HEK293 (cell line): Measurements from ENCODE around the gene RAD9B.

Experiments
- GFI1B ChIP-seq: fragments of 450-650 bp; formaldehyde crosslinking; IDR thresholded peaks from 2 replicates; pipeline ENCODE4 v1.5.1; 2016; ENCODE audit warnings: missing biosample characterization, missing genetic modification characterization
- PRDM2 ChIP-seq: fragments of 450-650 bp; formaldehyde crosslinking; IDR thresholded peaks from 2 replicates; pipeline ENCODE4 v1.5.1; 2016; ENCODE audit warnings: missing biosample characterization, missing genetic modification characterization, borderline replicate concordance
- PRDM6 ChIP-seq: fragments of 450-650 bp; formaldehyde crosslinking; IDR thresholded peaks from 2 replicates; pipeline ENCODE4 v1.5.1; 2017; ENCODE audit warnings: missing biosample characterization, missing genetic modification characterization
- SALL2 ChIP-seq: fragments of 450-650 bp; formaldehyde crosslinking; IDR thresholded peaks from 2 replicates; pipeline ENCODE4 v1.5.0; 2017; ENCODE audit warnings: missing biosample characterization, mild to moderate bottlenecking, missing genetic modification characterization, borderline replicate concordance
- YY2 ChIP-seq: fragments of 450-650 bp; formaldehyde crosslinking; IDR thresholded peaks from 2 replicates; pipeline ENCODE4 v1.5.1; 2016; ENCODE audit warnings: missing biosample characterization, missing genetic modification characterization
- ZNF133 ChIP-seq: fragments of 450-650 bp; formaldehyde crosslinking; IDR thresholded peaks from 2 replicates; pipeline ENCODE4 v1.5.1; 2016; ENCODE audit warnings: missing biosample characterization, missing genetic modification characterization
- ZNF138 ChIP-seq: fragments of 450-650 bp; formaldehyde crosslinking; IDR thresholded peaks from 2 replicates; pipeline ENCODE4 v1.5.1; 2016; ENCODE audit warnings: missing biosample characterization, missing genetic modification characterization, borderline replicate concordance
- ZNF23 ChIP-seq: fragments of 450-650 bp; formaldehyde crosslinking; IDR thresholded peaks from 2 replicates; pipeline ENCODE4 v1.5.1; 2016; ENCODE audit warnings: missing biosample characterization, missing genetic modification characterization, borderline replicate concordance
- ZNF350 ChIP-seq: fragments of 450-650 bp; formaldehyde crosslinking; IDR thresholded peaks from 2 replicates; pipeline ENCODE4 v1.5.0; 2017; ENCODE audit warnings: missing biosample characterization, mild to moderate bottlenecking, missing genetic modification characterization
- ZNF423 ChIP-seq: fragments of 450-650 bp; formaldehyde crosslinking; IDR thresholded peaks from 2 replicates; pipeline ENCODE4 v1.5.1; 2016; ENCODE audit warnings: missing biosample characterization, missing genetic modification characterization
- ZNF473 ChIP-seq: fragments of 450-650 bp; formaldehyde crosslinking; IDR thresholded peaks from 2 replicates; pipeline ENCODE4 v1.5.1; 2017; ENCODE audit warnings: missing biosample characterization, missing genetic modification characterization
- ZNF621 ChIP-seq: fragments of 450-650 bp; formaldehyde crosslinking; IDR thresholded peaks from 2 replicates; pipeline ENCODE4 v1.5.1; 2017; ENCODE audit warnings: missing biosample characterization, missing genetic modification characterization
- ZNF645 ChIP-seq: fragments of 450-650 bp; formaldehyde crosslinking; IDR thresholded peaks from 2 replicates; pipeline ENCODE4; 2016; ENCODE audit warnings: missing biosample characterization, missing genetic modification characterization
- ZNF658 ChIP-seq: fragments of 450-650 bp; formaldehyde crosslinking; IDR thresholded peaks from 2 replicates; pipeline ENCODE4; 2016; ENCODE audit warnings: missing biosample characterization, missing genetic modification characterization
- ZNF701 ChIP-seq: fragments of 450-650 bp; formaldehyde crosslinking; IDR thresholded peaks from 2 replicates; pipeline ENCODE4 v1.5.1; 2016; ENCODE audit warnings: missing biosample characterization, missing genetic modification characterization
- ZXDB ChIP-seq: fragments of 450-650 bp; formaldehyde crosslinking; IDR thresholded peaks from 2 replicates; pipeline ENCODE4 v1.5.1; 2016; ENCODE audit warnings: missing biosample characterization, missing genetic modification characterization
- TF ChIP-seq, protein P1 (sequence below): fragments of 450-650 bp; formaldehyde crosslinking; IDR thresholded peaks from 2 replicates; pipeline ENCODE4 v1.5.1; 2016; ENCODE audit warnings: missing biosample characterization, missing genetic modification characterization
- TF ChIP-seq, protein P2 (sequence below): fragments of 450-650 bp; formaldehyde crosslinking; IDR thresholded peaks from 2 replicates; pipeline ENCODE4 v1.5.1; 2016; ENCODE audit warnings: missing biosample characterization, missing genetic modification characterization
- TF ChIP-seq, protein P3 (sequence below): fragments of 450-650 bp; formaldehyde crosslinking; IDR thresholded peaks from 2 replicates; pipeline ENCODE4 v1.5.0; 2017; ENCODE audit warnings: missing biosample characterization, missing genetic modification characterization, borderline replicate concordance
- TF ChIP-seq, protein P4 (sequence below): fragments of 450-650 bp; formaldehyde crosslinking; IDR thresholded peaks from 2 replicates; pipeline ENCODE4 v1.5.1; 2016; ENCODE audit warnings: missing biosample characterization, missing genetic modification characterization

RAD9B gene

DNA sequence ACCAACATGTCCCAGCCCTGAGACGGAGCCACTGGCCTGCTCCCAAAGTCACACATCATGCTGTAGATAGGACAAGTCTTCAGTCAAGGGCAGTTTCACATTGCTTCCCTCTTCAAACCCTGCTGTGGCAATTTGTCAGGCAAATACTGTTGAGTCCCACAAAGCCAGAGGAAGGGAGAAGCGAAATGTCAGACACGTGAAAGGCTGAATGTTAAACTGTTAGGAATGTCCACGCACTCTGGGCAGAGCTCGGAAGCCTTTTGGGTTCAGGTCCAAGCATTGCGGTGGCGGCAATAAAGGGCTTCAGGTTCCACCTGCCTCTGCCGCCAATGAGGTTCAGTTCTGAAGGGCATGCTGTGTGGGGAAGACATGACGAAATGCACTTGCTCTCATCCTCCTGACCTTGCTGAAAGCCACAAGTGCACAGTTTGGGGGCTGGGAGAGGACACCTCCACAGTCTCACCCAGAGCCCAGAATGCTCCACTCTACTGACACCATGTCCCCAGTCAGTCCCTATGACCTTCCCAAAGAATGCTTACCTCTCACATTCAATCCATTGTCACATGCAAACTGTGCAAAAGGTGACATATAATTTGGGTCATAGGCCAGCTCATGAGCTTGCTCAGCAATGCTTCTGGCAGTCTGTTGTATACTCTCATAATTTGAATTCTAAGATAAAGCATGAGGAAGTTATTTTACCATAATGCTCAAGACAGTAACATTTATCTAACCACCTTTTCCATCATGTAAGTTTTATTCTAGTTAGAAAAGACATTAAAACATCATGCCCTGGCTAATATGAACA lies 35.7 kb downstream of the RAD9B start (continued):
- no peak for TF ChIP-seq PRDM6 (tag by site-specific recombination)
- TF ChIP-seq YY2: no peak
- TF ChIP-seq, protein P1, sequence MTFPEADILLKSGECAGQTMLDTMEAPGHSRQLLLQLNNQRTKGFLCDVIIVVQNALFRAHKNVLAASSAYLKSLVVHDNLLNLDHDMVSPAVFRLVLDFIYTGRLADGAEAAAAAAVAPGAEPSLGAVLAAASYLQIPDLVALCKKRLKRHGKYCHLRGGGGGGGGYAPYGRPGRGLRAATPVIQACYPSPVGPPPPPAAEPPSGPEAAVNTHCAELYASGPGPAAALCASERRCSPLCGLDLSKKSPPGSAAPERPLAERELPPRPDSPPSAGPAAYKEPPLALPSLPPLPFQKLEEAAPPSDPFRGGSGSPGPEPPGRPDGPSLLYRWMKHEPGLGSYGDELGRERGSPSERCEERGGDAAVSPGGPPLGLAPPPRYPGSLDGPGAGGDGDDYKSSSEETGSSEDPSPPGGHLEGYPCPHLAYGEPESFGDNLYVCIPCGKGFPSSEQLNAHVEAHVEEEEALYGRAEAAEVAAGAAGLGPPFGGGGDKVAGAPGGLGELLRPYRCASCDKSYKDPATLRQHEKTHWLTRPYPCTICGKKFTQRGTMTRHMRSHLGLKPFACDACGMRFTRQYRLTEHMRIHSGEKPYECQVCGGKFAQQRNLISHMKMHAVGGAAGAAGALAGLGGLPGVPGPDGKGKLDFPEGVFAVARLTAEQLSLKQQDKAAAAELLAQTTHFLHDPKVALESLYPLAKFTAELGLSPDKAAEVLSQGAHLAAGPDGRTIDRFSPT (tag by site-specific recombination): no peak
- no peak for TF ChIP-seq ZNF23
- TF ChIP-seq, protein P2, sequence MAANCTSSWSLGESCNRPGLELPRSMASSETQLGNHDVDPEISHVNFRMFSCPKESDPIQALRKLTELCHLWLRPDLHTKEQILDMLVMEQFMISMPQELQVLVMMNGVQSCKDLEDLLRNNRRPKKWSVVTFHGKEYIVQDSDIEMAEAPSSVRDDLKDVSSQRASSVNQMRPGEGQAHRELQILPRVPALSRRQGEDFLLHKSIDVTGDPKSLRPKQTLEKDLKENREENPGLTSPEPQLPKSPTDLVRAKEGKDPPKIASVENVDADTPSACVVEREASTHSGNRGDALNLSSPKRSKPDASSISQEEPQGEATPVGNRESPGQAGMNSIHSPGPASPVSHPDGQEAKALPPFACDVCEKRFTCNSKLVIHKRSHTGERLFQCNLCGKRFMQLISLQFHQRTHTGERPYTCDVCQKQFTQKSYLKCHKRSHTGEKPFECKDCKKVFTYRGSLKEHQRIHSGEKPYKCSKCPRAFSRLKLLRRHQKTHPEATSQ (tag by site-specific recombination): no peak
- TF ChIP-seq, protein P3, sequence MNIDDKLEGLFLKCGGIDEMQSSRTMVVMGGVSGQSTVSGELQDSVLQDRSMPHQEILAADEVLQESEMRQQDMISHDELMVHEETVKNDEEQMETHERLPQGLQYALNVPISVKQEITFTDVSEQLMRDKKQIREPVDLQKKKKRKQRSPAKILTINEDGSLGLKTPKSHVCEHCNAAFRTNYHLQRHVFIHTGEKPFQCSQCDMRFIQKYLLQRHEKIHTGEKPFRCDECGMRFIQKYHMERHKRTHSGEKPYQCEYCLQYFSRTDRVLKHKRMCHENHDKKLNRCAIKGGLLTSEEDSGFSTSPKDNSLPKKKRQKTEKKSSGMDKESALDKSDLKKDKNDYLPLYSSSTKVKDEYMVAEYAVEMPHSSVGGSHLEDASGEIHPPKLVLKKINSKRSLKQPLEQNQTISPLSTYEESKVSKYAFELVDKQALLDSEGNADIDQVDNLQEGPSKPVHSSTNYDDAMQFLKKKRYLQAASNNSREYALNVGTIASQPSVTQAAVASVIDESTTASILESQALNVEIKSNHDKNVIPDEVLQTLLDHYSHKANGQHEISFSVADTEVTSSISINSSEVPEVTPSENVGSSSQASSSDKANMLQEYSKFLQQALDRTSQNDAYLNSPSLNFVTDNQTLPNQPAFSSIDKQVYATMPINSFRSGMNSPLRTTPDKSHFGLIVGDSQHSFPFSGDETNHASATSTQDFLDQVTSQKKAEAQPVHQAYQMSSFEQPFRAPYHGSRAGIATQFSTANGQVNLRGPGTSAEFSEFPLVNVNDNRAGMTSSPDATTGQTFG (tag by site-specific recombination): no peak
- TF ChIP-seq ZNF645: no peak
- TF ChIP-seq, protein P4, sequence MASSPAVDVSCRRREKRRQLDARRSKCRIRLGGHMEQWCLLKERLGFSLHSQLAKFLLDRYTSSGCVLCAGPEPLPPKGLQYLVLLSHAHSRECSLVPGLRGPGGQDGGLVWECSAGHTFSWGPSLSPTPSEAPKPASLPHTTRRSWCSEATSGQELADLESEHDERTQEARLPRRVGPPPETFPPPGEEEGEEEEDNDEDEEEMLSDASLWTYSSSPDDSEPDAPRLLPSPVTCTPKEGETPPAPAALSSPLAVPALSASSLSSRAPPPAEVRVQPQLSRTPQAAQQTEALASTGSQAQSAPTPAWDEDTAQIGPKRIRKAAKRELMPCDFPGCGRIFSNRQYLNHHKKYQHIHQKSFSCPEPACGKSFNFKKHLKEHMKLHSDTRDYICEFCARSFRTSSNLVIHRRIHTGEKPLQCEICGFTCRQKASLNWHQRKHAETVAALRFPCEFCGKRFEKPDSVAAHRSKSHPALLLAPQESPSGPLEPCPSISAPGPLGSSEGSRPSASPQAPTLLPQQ (tag by site-specific recombination): 0 out of 2 replicates have a peak, but pooled peaks have one; percentile 50
- no peak for TF ChIP-seq PRDM2 (tag by site-specific recombination)
- 0 out of 2 replicates have a peak, but pooled peaks have one; percentile 54 for TF ChIP-seq ZXDB (tag by site-specific recombination)
- no peak for TF ChIP-seq ZNF350
- no peak for TF ChIP-seq ZNF133 (tag by site-specific recombination)
- TF ChIP-seq ZNF621 (tag by site-specific recombination): no peak
- TF ChIP-seq ZNF138 (tag by site-specific recombination): no peak
- TF ChIP-seq ZNF658 (tag by site-specific recombination): no peak
- no peak for TF ChIP-seq ZNF473 (tag by site-specific recombination)
- no peak for TF ChIP-seq GFI1B (tag by site-specific recombination)
- TF ChIP-seq ZNF423: no peak
- no peak for TF ChIP-seq SALL2 (tag by site-specific recombination)
- TF ChIP-seq ZNF701: no peak
